ENCODE results near the gene RPS6KA5.
A peak's percentile ranks its signal among the peaks of the same experiment; 100 is the strongest.

The RPS6KA5 gene

GRCh38 chr14:90924621-90925340 lies 135.7 kb downstream of the RPS6KA5 start:
- DNase-seq, result no peak

GRCh38 chr14:90922141-90922540 lies 138.3 kb downstream of the RPS6KA5 start:
- DNase-seq, result no peak

- DNase-seq, result no peak
These were observed 149.3 kb downstream of the RPS6KA5 start for GRCh38 chr14:90911121-90911520.

GRCh38 chr14:90907178-90907577 lies 153.3 kb downstream of the RPS6KA5 start:
- no peak for DNase-seq

- no peak for DNase-seq
These were observed 154.9 kb downstream of the RPS6KA5 start for GRCh38 chr14:90905531-90905930.

- DNase-seq, result peak; percentile 32 to 77
These were observed 157.3 kb downstream of the RPS6KA5 start for GRCh38 chr14:90903101-90903500.

- peak in 1 of 2 donors; percentile 25 for DNase-seq
These were observed 159.9 kb downstream of the RPS6KA5 start for GRCh38 chr14:90900476-90901083.

- no peak for DNase-seq
These were observed 163.4 kb downstream of the RPS6KA5 start for GRCh38 chr14:90897022-90897421.

GRCh38 chr14:90894241-90894640 lies 166.2 kb downstream of the RPS6KA5 start:
- DNase-seq, result no peak

- DNase-seq, result no peak
These were observed 166.9 kb downstream of the RPS6KA5 start for GRCh38 chr14:90893510-90893909.

- peak in 1 of 2 donors; percentile 33 for DNase-seq
These were observed 167.5 kb downstream of the RPS6KA5 start for GRCh38 chr14:90892970-90893369.

- DNase-seq, result no peak
These were observed 169.1 kb downstream of the RPS6KA5 start for GRCh38 chr14:90891326-90891725.

GRCh38 chr14:90890322-90891020 lies 170.0 kb downstream of the RPS6KA5 start:
- no peak for DNase-seq

- DNase-seq, result no peak
These were observed 174.1 kb downstream of the RPS6KA5 start for GRCh38 chr14:90886297-90886815.

- DNase-seq, result no peak
These were observed 176.7 kb downstream of the RPS6KA5 start for GRCh38 chr14:90883782-90884181.

GRCh38 chr14:90883197-90883596 lies 177.2 kb downstream of the RPS6KA5 start:
- no peak for DNase-seq

GRCh38 chr14:90880282-90880681 lies 180.2 kb downstream of the RPS6KA5 start:
- no peak for DNase-seq

- no peak for DNase-seq
These were observed 185.8 kb downstream of the RPS6KA5 start for GRCh38 chr14:90874599-90874998.

- no peak for DNase-seq
These were observed 188.7 kb downstream of the RPS6KA5 start for GRCh38 chr14:90871605-90872233.

- DNase-seq, result no peak
These were observed 189.4 kb downstream of the RPS6KA5 start for GRCh38 chr14:90870950-90871604.

- no peak for DNase-seq
These were observed 192.9 kb downstream of the RPS6KA5 start for GRCh38 chr14:90867501-90867900.

GRCh38 chr14:90866833-90867232 lies 193.6 kb downstream of the RPS6KA5 start:
- no peak for DNase-seq

GRCh38 chr14:90864741-90865140 lies 195.7 kb downstream of the RPS6KA5 start:
- no peak for DNase-seq

Data from hippocampal formation (tissue), 2 donors.